NCI-H774 (cell line): ENCODE measurements around the gene RAB40B.

Source experiments
- DNase-seq: peaks from one replicate; lab custom pipeline; 2025; lab: John Stamatoyannopoulos, UW

RAB40B gene

DNA sequence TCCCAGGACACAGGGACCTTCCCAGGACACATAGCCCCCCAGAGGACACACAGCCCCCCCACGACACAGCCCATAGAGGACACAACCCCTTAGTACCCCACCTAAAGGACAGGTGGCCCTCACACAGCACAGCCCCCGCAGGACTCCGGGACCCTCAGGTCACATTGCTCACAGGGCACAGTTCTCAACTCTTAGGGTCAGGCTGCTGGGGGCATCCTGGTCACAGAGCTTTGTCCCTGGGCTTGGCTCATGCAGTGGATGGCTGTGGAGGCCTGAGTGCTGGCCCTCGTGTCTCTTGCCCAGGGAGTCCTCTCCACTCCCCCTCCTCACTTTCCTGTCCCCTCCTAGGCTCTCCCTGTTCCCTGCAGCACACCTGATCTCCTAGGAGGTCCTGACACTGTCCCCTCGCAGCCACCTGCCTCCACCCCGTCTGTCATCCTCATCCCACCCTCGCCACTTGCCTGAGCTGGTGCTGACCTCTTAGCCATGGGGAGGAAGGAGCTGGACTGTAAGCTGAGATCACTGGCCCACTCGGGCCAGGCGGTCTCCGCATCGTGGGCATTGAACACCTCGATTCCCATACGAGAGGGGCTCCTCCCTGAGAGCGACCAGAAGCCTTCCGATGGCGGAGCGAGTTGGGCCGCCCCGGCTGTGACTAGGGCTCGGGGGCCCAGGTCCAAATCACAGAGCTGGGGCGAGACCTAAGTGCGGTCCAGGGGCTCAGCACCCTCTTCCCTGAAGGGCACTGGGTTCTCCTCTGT, 48.8 kb downstream of the RAB40B start:
- no peak for DNase-seq

GRCh38 chr17:82648742-82649331, 49.7 kb downstream of the RAB40B start:
- DNase-seq: peak; percentile 43

GRCh38 chr17:82648165-82648668, 50.3 kb downstream of the RAB40B start, which contains the start of gene WDR45B:
WDR45B (minus strand) TSS chr17:82648444; CDS start chr17:82648340, 104 bp downstream.
- peak; percentile 99 for DNase-seq

- DNase-seq: no peak
These were observed 50.8 kb downstream of the RAB40B start for GRCh38 chr17:82647593-82648164.

- no peak for DNase-seq
These were observed 53.0 kb downstream of the RAB40B start for GRCh38 chr17:82645516-82645915.

GRCh38 chr17:82644148-82644547, 54.4 kb downstream of the RAB40B start:
- DNase-seq: no peak

GRCh38 chr17:82642022-82642421, 56.5 kb downstream of the RAB40B start:
- no peak for DNase-seq

- no peak for DNase-seq
These were observed 58.5 kb downstream of the RAB40B start for GRCh38 chr17:82640036-82640435.

DNA sequence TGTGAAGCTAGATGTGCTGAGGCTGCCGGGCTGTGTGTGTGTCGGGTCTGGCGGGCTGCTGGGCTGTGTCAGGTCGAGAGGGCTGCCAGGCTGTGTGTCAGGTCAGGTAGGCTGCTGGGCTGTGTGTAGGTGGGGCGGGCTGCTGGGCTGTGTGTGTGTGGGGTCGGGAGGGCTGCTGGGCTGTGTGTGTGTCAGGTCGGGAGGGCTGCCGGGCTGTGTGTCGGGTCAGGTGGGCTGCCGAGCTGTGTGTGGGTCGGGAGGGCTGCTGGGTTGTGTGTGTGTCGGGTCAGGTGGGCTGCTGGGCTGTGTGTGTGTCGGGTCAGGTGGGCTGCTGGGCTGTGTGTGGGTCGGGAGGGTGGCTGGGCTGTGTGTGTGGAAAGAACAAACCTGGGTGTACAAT, 58.9 kb downstream of the RAB40B start:
- DNase-seq: no peak

- no peak for DNase-seq
These were observed 60.2 kb downstream of the RAB40B start for GRCh38 chr17:82638183-82638773.

GRCh38 chr17:82636626-82637598, 61.6 kb downstream of the RAB40B start:
- peak; percentile 58 for DNase-seq

GRCh38 chr17:82633343-82633742, 65.2 kb downstream of the RAB40B start:
- DNase-seq: no peak

- no peak for DNase-seq
These were observed 66.0 kb downstream of the RAB40B start for GRCh38 chr17:82632451-82632850.

GRCh38 chr17:82631544-82631943, 67.0 kb downstream of the RAB40B start:
- DNase-seq: no peak

DNA sequence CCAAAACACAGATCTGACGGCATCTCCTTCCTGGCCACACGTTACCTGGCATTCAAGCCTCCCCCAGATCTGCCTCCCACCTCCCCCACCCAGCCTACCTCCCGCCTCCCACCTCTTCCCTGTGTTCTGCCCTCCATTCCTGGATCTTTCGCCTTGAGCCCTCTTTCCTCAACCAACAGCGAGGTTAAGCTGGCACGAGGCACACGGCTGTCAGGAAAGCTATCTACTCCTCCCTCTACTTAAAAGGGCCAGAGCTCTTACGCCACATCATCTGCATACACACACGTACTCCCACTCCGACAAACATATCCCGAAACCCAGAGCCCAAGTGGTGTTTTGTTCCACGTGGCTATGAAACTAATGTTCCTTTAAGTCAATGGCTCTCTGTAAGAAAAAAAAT, 68.3 kb downstream of the RAB40B start:
- DNase-seq: no peak

- no peak for DNase-seq
These were observed 68.8 kb downstream of the RAB40B start for GRCh38 chr17:82629748-82630147.

DNA sequence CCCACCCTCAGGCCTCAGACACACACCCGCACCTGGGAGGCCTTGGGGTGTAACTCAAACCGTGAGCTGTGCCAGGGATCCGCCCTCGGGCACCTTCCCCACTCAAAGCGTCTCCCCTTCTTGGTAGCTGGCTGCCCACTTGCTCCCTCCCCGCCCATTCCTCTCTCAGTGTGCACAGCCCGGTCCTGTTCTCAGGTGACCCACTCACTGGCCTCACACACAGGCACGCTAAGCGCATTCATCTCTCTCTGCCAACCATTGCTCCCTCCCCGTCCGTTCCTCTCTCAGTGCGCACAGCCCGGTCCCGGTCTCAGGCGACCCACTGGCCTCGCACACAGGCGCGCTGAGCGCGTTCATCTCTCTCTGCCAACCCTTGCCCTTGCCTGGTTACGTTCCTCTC, 71.1 kb downstream of the RAB40B start:
- DNase-seq: no peak

- no peak for DNase-seq
These were observed 74.8 kb downstream of the RAB40B start for GRCh38 chr17:82623707-82624106.

DNA sequence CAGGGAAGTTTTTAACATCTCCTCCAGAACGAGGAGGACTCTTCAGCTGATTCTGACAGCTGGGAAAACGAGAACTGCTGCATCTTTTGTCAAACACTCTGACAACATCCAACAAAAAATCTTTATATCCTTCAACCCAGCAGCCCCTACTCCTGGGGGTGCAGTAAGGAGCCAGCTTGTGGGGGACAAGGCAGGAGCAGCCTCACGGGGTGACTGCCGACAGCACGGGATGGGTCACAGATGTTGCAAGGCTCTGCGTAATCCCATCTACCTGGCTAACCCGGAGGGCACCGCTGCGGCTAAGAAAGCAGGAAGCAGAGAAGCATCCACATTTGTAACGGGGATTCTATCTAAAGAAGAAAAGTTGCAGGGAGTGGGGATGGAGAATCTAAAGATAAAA, 78.9 kb downstream of the RAB40B start:
- DNase-seq: no peak

- no peak for DNase-seq
These were observed 79.3 kb downstream of the RAB40B start for GRCh38 chr17:82619211-82619610.

DNA sequence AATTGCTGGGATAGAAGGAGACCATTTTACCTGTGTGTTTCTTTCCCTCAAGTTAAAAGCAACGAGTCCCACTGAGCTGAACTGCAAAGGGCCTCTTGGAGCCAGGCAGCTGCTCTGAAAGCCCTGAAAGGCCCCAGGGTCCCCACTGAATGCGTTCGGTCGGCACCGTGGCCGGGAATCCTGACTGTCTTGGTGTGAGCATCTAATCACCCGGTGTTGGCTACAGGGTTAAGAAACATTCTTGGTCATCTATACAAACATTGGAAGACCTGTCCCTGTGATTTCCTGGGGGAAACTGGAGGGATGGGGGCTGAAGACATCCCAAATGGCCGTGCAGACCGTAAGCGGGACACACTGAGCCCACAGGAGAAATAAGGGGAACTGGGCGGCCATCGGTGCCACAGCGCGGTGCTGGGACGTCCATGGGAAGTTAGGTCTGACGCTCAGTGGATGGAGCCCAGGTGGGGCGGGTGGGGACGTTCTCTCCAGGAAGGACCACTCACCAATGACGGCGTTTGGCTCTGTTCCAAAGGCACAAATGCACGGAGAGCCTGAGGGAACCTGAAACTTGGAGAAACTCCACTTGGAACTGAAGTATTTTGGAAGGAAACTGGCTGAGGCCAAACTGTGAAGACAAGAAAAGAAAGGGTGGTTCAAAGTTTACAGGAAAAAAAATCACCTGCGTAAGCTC, 82.3 kb downstream of the RAB40B start:
- no peak for DNase-seq
